GM19193 (cell line): Measurements from ENCODE around the gene RAB23.

Source experiments
- POLR2A ChIP-seq: IDR thresholded peaks from 4 replicates; pipeline ENCODE4 v1.6.1; 2011; ENCODE audit not compliant: insufficient read depth, insufficient read length; ENCODE audit errors: extremely low read depth

RAB23 gene

DNA sequence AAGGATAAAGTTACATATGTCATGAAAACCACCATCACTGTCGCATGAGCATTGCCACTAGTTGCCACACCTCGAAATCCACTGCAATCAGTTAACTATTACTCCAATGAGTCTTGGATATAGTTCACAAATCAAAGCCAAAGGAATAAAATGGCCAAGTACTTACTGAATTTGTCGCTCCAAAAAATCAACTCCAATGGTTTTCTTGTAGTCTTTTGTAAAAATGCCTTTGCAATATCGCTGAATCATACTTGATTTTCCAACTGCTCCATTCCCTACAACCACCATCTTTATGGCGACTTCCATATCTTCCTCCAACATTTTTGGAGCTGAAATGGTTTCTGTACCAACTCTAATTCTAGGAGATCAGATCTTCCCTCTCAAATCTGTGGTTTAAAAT is 12.0 kb downstream of the RAB23 start:
- TF ChIP-seq POLR2A: no peak

DNA sequence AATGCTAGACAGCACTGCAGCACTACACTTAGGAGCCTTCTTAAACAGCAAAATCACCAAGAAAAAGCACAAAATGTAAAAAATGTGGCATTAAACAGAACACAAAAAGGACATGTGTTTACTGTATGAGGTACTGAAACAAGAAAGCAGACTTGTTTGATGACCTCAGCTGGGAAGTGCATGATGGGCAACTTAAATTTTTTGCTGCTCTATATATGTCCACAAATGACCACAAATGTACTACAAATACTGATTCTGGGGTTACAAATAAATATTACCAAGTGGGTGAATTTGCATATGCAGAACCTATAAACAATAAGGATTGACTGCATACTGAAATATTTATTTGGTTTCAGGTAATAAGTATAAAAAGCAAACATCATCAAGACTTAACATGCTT is 13.1 kb downstream of the RAB23 start:
- TF ChIP-seq POLR2A: no peak

DNA sequence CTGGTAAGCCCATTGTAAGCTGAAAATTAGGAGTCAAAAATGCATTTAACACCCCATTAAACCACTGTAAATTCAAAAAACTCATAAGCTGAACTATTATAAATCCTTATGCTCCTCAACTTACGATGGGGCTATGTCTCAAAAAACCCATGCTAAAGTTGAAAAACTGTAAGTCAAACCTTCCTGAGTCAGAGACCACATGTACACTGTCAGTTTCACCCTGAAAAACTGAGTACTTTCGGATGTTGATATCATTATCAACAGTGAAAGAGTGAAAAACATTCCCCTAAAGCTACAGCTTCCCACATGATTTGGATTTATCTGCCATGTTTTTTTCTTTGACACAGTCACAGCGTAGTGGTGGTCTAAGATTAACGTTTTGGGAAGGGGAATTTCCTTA is 14.2 kb downstream of the RAB23 start:
- TF ChIP-seq POLR2A: no peak

DNA sequence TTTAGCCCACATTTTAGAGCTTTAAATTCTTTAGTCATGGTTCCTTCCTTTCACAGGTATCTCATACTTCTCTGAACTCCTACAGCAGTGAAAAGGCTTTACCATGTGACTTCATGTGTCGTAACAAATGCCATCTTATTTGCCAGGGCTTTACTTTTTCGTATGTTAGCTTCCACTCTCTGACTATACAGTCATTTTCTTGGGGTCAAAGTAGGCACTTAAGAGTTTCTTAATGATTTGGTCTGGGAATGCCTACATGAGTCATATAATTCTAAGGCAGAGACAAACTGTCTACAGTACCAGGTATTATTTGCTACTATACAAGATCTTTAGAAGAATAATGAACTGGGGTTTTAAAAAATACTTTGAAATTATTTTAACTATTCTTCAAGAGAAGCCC is 15.0 kb downstream of the RAB23 start:
- no peak for TF ChIP-seq POLR2A

- TF ChIP-seq POLR2A: no peak
Measured at GRCh38 chr6:57205550-57206328, 16.4 kb downstream of the RAB23 start.

DNA sequence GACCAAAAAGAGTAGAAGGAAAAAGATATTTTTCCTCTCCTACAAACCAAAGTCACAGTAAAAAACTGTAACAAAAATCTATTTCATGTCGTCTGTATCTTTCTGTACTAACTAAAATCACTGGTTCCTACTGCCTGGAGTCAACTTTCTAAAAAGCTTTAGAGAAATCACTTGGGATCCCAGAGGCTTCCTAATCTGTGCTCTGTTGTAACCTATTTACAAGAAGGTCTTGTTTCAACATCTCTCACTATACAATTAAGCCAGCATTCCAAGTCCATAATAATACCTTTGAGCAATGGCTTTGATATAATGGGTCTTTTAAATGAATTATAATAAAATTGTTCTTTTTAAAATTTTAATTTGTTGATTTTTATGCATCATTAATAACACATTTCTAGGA is 20.4 kb downstream of the RAB23 start:
- no peak for TF ChIP-seq POLR2A

- TF ChIP-seq POLR2A: no peak
Measured at GRCh38 chr6:57198926-57199636, 23.0 kb downstream of the RAB23 start.

- TF ChIP-seq POLR2A: no peak
Measured at GRCh38 chr6:57195457-57195856, 26.6 kb downstream of the RAB23 start.

DNA sequence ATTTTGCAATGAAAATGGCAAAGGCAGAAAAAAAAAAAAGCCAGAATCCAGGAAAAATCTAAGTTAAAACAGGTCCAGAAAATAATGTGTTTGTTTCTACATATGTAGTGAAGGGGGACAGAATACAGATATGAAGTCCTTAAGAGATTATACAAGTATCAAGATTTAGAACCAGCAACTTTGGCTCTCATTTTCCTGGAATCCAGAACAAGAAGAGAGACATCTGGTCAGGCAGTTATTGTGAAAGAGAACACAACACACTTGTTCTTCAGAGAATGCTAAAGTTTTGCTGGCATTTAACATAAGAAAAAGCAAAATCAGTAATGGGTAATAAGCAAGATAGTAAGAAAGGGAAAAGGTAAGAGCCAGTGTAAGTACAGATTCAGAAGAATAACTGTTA is 28.9 kb downstream of the RAB23 start:
- no peak for TF ChIP-seq POLR2A

DNA sequence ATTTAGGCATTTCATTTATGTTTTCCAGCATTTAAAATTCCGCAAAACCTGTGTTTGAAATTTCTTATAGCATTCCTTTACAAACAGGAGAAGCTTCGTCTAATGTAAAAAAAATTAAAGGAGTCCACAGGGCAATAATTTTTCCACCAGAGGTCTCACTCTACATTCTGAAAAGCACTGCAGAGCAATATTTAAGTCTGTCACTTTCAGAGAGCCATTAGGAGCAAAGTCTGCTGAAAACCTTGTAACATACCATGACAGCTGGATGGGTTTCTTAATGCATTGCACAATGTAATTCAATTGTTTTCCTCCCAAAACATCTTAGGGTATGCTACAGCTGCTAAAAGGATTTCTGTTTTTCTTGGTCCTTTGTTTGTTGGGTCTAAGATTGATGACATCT is 32.0 kb downstream of the RAB23 start:
- no peak for TF ChIP-seq POLR2A

DNA sequence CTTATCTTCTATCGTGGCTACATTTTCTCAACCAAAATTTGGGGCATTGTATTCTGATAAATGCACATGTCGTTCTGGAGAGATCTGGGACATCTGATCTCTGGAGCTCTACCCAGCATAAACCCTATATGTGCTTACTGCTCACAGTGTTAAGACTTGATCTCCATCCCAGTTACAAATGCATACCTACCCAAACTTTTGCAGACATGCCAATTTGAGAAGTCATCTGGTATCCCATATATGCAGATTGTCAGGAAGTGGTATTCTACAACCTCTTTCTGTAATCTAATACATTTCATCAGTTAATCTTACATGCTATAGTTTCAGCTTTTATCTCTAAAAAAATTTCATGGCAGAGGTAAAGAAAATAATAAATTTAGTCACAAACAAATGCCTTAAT is 38.8 kb downstream of the RAB23 start:
- no peak for TF ChIP-seq POLR2A

DNA sequence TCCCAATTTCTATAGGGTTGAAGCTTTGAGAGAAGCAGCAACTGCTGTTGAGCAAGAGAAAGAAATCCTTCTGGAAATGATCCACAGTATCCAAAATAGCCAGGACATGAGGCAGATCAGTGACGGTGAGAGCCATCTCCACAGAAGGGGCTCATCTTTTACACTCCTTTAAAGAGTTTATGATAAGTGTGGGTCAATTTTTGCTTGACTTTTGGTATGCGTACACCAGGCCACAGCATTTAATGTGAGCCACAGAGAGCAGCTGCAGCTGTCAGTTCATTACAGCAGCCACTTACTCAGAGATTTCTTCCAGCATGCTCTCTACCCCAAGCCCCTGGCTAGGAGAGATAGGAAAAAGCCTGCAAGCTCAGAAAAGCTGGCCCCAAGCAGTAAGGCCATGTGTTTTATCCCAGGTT is 40.1 kb downstream of the RAB23 start:
- no peak for TF ChIP-seq POLR2A

DNA sequence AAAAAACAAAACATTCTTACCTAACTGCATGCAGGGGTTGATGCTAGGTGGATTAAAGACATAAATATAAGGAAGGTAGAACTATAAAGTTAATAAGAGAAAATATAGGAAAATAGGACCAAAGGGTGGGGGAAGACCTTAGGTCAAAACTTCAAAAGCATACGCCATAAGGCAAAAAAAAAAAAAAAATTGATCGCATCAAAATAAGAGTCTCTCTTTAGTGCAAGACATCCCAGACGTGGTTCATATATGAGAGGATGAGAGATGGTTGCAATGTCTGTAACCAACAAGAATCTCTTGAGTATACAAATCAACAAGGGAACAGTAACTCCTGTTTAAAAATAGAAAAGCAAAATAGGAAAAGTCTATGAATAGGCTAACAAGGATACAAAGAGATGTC is 41.5 kb downstream of the RAB23 start:
- TF ChIP-seq POLR2A: no peak

GRCh38 chr6:57177545-57178265 is 44.4 kb downstream of the RAB23 start:
- no peak for TF ChIP-seq POLR2A

DNA sequence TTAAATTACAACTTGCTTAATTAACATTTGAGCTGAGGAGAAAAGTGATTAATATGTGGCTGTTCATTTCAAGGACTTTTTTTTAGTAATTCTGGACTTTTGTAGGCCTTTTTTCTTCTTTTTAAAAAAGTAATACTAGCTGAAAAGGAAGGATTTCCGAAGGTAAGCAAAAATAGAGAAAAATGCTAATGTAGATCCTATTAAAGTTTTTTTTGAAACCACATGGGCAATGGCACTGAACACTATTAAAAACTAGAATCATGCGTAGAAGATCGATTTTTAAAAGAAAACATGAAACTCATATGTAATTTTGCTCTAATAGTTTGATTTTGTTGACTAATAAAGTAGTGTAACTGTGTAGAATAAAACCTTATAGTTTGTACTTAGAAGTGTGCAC is 47.6 kb downstream of the RAB23 start:
- no peak for TF ChIP-seq POLR2A

DNA sequence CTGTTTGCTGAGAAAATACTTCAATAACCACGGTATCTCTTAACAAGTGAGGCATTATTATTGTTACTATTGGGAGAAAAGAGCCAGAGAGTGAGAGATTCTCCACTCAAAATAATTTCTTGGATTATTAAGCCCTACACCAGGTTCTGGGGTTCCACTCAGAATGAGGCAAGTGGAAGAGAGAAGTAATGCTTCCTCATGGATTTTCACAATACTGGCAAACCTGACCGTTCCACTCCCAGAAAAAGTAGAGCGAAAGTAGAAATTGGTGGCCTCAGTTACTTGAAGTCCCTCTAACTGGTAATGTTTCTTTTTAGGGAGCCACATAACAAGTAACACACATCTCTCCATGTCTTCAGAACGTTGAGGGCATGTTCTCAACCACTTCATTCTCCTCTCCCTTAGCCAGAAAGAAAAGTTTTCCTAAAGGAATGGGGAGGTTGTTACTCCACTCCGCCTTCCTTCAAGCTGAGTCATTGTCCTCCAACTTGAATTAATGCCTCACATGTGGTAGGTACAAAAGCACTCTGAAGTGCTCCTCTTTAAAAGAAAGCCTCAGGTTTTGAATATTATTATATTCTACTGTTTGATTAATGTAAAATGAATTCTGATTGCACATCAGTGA is 48.1 kb downstream of the RAB23 start:
- no peak for TF ChIP-seq POLR2A
